ENCODE results near the gene CHST1.

The CHST1 gene

DNA sequence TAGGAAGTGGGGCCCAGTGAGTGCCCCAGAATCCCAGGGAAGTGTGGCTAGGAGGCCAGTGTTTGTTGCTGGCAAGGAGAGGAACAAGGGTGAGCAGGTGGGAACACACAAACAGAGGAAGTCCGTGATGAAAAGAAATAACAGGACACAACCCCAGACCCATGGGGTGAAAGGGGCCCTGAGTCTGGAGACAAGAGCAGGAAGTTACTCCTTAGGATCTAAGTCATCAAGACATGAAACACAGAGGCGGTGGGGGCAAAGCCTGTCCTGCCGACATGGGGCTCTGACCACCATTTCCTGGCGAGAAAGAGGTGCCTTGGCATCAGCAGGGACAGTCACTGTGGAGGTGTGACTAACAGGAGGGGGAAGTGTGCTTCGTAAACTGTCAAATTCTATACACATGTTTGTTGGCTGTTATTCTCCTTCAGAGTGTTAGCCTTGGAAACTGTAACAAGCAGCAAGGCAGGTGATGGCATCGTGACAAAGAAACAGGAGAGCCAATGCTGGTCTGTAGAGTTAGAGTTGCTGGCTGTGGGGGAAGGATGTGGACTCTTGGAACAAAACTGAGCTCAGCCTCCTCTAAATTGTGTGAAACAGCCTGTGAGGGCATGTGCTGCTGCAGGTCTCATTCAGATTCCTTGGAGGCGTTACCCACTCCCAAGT lies 21.7 kb downstream of the CHST1 start:
- DNase-seq, result no peak

DNA sequence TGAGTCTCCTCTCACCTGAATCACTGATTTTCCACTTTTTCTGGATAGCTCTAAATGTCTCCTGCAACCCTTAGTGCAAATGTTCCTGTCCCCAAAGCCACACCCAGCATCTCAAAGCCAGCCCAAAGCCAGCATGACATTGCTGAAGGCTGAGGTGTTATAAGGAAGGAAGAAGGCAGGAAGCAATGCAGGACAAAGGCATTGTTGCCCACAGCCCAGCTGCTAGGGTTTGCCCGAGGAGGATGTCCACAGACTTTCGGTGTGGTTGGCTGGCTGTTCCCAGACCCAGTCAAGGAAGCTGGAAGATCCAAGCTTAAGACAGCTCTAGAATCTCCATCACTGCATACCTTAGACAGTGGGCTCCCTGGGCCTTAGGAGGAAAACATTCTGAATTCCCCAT lies 23.5 kb downstream of the CHST1 start:
- DNase-seq, result no peak

DNA sequence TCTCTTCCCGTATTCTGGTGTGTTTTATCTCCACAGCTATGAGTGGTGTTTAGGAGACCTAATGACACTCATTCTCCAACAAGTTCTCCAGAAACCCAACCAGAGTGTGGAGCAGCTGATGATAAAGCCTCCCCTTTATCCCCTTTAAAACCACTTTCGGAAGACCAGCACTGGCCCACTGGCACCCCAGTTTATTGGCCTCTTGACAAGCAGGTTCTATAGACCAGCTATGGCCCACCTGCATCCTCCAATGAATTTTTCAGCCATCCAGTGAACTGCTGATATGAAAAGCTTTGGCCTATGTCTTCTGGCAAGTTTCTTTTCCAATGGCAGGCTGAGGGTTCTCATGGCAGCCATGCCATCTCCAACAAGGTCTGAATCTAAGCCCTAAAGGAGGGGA lies 27.4 kb downstream of the CHST1 start:
- no peak for DNase-seq

DNA sequence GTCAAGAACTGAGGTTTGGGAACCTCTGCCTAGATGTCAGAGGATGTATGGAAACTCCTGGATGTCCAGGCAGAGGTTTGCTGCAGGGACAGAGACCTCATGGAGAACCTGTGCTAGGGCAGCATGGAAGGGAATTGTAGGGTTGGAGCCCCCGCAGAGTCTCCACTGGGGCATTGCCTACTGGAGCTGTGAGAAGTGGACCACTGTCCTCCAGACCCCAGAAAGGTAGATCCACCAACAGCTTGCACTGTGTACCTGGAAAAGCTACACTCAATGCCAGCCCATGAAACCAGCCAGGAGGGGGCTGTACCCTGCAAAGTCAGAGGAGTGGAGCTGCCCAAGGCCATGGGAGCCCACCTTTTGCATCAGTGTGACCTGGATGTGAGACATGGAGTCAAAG lies 29.5 kb downstream of the CHST1 start:
- DNase-seq, result no peak

DNA sequence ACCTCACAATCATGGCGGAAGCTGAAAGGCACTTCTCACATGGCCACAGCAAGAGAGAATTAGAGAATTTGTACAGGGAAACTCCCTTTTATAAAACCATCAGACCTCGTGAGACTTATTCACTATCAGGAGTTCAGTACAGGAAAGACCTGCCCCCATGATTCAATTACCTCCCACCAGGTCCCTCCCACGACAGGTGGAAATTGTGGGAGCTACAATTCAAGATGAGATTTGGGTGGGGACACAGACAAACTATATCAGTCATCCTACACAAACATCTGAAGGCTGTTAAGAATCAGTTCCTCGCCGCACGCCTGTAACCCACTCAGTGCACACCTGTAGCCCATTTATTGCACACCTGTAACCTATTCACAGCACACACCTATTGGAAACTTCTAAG lies 39.8 kb downstream of the CHST1 start:
- no peak for DNase-seq

DNA sequence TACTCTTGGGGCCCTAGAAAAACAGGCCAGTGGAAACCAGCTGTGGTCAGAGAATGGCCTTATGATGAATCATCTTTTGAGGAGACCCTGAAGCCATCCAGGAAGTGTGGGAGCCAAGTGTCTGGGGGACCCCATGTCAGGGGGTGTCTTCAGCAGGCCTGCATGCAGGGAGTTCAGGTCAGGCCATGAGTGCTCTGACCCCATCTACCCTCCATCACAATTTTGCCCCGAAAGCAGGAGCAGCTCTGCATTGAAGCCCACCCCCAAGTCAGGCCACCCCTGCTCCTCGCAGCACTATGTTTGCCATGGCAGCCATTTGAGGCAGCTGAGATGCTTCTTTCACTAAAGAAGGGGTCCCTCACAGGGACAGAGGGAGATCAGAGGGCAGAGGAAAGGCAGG lies 41.3 kb downstream of the CHST1 start:
- DNase-seq, result no peak

DNA sequence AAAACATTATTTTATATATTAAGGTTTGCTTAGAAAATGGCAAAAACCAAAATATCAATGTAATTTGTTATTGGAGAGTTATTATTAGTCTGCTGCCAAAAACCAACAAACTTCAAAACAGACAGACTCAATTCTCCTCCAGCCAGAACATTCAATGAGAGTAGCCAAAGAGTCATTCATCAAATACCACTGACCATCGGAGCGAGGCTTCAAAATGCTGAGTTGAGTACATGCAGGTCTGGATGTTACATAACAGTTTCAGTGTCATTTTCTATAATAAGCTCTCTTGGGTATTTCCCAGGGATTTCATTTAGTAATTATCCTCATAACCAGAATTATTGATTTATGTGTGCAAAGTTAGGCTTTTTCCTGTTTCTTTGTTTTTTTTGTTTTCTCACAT lies 42.6 kb downstream of the CHST1 start:
- DNase-seq, result no peak

DNA sequence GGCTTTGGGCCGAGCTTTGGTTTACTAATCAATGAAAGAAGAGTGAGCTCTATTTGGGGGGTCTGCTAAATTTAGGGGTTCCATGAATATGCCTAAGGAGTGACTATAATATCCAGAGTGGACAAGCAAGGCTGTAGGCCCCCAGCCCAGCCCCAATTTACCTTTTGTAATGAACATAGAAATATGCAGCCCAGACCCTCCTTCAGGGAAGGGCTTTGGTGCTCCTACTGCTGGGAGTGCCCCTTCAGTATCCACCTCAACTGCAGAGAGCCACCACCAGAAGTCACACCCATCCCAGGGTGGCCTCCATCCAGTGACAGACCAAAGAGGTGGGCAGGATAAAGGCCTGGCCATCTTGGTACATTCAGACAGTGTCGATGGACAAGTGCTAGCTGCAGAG lies 43.1 kb downstream of the CHST1 start:
- no peak for DNase-seq

DNA sequence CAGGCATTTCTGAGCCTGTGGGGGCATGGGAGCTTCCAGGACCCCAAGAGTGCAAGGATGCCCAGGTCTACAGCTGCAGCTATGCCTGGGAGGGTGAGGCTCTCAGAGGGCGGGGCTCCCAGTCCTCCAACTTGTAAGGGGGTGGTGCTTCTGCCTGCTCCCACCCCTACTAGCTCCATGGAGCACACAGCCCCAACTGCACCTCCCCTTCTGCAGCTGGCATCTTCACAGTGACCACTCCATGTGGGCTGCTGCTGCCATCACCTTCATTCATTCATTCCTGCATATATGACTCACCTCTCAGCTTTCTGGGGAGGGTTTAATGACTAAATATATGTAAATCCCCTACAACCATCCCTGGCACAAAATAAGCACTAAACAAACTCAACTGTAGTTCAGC lies 43.8 kb downstream of the CHST1 start:
- no peak for DNase-seq

DNA sequence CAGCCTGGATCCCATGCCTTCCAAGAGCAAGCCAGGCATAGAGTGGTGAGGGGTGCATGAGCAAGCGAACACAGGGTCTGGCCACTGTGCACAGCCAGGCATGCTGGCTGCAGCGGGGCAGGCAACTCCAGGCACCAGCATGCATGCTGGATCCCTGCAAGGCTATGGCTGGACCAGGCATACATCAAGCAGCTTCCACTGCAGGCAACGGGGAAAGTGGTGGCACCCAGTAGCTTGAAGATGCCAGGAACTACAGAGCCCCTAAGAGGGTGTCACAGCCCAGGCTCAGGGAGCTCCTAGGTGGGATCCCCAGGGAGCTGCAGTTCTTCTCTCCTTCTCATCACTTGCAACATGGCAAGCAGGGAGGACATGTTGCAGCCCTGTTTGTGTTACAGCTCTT lies 45.2 kb downstream of the CHST1 start:
- no peak for DNase-seq

DNA sequence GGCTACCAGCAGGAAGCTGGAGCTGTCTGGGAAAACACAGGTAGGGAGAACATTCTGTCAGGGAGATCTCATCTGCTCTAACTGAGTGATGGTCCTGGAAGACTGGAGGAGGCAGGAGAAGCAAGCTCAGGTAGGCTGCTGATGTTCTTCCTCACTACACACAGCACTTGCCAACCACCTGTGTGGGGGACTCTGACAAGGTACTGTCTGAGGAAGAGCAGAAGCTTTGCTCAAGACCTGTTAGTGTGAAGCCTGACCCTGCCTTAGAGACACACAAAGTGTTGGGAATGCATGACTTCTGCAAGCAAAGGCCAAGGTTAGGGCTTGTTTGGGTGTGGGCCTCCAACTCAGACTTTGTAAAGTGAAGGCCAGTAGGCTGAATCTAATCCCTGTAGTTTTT lies 46.5 kb downstream of the CHST1 start:
- no peak for DNase-seq

DNA sequence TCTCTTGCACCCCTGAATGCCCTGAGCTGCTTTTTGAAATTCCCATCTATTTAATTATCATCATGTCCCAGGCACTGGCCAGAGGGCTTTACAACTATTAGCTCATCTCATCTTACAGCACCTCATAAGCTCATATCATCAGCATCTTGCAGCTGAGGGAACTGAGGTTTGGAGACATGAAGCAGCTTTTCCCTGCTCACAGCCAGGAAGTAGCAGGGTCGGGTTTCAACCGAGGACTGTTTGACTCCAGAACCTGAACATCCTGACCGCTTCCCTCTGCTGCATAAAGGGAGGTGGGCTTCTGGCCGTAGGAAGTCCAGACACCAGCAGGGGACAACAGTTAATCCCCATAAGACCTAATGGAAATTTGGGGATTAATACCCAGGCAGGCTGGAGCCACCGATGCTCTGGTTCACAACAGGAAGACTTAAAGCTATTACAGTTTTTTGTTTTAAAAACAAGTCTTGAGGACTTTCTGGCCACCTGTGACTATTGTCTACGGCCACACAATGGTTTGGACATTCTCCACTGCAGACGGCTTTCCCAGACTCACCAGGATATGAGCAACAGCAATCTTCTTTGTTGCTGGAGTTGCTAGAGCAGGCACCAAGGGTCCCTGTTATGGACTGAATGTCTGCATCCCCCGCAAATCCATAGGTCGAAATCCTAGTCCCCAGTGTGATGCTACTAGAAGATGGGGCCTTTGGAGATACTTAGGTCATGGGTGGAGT lies 47.4 kb downstream of the CHST1 start:
- no peak for DNase-seq

DNA sequence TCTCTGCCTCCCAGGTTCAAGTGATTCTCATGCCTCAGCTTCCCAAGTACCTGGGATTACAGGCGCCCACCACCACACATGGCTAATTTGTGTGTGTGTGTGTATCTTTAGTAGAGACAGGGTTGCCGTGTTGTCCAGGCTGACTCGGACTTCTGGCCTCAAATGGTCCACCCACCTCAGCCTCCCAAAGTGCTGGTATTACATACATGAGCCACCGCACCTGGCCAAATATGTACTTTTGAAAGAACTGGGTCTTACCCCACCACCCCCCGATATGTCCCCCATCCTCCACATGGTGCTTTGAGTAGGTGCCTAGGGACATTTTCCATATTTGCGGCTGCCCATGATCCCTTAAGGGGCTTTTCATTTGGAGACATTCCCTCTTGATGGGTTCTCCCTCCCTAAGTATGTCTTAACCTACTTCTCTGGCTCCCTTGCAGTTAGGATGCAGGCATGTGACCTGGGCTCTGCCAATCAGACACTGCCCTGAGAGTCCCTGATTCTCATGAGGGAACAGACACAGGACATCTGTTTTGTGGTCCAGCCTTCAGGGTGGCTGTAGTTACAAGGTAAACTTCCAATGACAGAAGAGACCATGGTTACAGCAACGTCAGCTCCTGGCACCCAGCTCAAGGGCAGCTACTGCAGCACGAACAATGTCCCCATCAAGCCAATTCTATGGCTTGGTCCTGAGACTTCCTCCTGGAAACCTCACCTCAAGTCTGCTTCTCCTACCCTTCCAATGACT lies 48.4 kb downstream of the CHST1 start:
- DNase-seq, result no peak

DNA sequence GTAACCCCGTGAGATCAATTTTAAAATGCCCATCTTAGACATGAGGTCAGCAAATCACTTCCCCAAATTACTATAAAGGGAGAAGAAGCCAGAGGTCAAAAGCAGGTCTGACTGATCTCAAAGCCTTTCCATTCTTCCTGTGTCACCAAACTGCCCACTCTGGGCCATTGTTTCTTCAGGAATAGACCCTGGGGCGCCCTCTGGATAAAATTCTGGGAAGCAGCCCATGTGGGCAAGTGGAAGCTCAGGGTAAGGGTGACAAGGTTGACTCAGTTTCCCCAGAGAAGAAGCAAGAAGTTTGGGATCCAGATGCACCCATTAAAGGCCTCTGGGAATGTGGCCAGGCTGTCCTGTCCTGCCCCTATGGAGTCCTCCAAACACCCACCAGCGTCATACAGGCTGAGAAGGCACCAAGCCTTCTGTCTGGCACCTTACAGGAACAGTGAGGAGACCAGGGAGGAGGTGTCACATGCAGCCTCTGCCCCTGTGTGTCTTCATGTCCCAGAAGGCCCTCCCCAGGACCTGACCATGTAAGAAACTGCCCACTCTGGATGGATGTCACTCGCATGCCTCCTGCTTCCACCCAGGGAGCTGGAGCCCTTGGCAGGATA lies 50.1 kb downstream of the CHST1 start:
- DNase-seq, result no peak

DNA sequence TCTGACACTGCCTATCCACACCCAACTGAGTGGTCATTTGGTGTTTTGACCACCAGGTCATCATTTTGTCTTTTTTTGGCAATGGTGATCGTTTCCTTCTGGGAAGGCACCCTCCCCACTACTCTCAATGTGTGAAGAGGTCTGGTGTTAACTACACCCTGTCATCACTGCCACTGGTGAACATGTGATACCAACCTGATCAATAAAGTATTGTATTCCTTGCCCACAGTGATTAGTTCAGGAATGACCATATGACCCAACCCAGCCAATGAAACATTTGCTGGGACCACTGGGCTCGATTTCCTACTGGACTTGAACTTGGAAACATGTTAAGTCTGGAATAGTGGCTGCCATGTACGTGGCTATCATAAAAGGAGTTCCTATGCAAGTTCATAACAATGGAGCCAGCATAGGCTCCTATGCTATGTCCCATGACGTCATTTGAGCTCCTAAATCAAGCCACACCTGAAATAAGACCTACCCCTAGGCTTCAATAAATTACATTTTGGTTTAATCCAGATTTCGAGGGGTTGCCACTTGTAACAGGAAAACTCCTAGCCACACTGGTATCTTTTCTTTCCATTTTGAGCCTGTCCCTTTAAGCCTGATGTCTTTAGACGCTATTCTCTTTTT lies 51.1 kb downstream of the CHST1 start:
- DNase-seq, result no peak

DNA sequence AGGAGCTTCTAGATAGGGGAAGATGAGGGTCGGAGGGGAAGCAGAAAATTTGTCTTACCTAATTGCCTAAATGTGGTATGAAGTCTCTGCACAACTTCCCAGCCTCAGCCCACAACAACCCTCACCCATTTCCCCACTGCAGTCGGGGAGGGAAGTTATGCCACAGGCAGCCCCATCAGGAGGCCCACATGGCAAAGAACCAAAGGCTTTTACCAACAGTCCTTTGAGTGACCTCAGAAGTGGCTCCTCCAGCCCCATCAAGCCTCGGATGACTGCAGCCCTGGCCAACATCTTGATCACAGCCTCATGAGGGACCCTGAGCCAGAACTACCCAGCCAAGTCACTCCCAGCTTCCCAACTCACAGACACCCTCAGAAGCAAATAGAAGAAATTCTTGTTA lies 54.8 kb downstream of the CHST1 start:
- no peak for DNase-seq

DNA sequence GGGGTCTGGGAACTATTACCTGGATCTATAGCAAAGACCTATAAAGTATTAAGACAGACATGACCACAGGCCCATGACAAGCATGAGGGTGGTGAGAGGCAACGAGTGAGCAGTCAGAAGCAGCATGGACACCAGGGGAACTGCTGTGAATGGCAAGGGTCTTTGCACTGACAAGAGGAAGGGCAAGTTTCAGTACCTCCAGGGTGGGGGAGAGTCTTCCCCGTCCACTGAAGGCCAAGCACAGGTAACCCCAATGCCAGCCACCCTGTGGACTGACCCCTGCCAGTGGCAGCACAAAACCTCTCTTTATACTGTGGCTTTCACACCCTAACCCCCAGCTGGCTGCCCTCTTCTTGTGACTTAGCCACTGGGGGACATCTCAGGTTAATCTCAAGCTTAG lies 55.5 kb downstream of the CHST1 start:
- DNase-seq, result no peak

DNA sequence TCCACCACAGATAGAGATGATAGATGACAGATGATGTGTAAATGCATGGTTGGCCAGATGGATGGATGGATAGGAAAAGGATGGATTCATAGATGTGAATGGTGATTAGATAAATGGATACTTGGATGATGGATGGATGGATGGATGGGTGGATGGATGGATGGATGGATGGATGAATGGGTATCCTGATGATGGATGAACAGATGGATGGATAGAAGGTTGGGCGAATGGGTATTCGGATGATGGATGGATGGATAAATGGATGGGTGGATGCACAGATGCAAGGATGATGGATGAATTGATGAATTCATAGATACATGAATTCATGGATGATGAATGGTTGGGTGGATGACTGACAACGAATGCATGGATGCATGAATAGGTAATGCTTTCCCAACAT lies 56.1 kb downstream of the CHST1 start:
- no peak for DNase-seq

DNA sequence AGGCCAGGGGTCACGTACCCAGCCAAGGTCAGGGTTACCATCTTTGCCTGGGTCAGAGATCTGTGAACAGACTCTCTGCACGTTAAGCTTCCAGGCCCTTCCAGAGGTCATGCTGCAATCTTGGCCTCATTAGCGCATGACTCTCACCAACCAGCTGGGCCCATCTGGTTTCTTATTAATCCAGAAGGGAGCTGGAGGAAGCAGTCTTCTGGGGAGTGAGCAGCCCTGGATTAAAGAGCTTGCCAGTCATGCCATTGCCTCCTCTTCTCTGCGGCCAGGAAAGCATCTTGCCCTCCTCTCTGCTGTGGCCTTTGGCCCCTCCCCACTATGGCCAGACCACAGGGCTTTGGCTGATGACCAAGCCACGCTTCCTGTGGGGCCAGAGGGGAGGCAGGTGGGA lies 57.4 kb downstream of the CHST1 start:
- no peak for DNase-seq

DNA sequence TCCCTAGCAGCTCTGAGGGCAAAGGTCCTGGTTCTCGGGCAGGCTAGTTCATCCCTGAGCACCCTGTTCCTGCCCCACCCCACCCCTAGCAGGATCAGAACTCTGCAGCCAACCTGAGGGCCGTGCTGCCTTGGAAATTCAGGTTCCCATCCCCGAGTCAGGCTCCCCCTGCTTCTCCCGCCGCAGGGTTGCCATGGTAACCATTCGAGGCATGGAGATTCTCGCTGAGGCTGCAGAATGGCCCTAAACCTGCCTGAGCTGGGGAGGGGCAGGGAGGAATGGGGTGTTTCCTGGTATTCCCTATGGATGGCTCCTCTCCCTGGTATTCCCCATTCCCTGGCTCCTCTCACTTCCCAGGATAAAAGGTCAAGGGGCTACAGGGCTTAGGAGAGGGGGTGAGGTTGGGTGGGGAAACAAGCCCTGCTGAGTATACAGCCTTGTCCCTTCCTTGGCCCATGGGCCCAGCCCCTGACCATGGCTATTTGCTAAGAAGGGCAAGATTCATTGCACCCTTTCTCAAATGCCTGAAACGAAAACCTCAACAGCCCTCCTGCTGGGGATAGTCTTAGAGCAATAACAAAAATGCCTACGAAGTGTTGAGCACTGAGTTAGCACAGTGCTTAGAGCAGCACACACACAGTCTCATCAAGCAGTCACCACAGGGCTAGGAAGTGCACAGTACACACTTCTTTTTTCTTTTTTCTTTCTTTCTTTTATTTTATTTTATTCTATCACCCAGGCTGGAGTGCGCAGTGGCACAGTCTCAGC lies 58.7 kb downstream of the CHST1 start:
- no peak for DNase-seq

DNA sequence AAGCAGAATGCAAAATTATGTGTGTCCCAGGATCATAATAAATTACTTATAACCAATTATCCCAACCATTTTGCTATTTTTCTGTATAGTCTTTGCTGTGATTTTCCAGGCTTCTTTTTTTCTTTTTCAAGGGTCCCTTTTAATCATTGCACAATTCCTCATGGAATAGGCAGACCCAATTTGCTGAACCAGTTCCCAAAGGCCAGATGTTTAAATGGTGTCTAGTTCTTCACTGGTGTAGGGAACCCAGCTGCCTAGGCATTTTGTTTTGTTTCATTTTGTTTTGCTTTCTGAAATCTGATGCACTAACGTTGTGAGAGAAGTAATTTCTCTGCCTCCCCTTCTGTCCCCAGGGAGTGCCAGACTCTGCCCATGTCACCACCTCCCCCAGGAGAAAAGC lies 60.4 kb downstream of the CHST1 start:
- no peak for DNase-seq

DNA sequence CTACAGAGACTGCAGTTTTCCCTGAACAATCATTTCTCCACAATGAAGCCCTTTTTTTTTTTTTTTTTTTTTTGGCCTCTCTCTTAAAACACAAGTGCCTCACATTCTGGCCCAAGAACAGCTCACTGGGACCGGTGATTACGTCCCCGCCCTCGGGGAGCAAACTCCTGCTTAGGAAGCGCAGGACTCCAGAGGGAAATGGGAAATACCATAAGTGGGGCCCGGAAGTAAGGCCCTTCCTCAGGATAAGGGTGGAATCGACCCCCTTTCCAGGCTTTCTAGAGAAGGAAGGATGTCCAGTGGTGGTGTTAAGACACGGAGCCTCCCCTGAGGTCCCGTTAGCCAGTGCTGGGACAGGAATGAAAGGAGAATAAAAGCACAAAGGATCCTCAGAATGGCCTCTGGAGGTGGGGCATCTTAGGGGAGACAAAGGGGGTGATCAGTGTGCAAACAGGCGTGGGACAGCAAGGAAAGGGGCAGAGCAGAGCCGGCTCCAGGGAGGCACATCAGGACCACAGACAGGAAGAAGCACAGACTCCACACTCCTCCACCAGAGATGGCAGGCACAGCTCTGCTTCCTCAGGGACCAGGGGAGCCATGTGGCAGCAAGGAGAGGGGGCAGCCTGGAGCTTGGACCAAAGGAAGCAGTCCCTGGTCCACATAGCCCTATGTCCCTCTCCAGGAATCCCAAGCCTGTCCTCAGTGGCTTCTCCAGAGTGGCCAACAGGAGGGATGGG lies 61.3 kb downstream of the CHST1 start:
- DNase-seq, result no peak

All from hippocampal formation (tissue), 2 donors.